ENCODE data around the gene SPTBN1. TPM values are rescaled to one million over a fixed set of nuclear protein-coding genes. Genes with fewer than 3 reads are reported as not detected.

Gene SPTBN1
- total and polyA plus RNA-seq, 4 experiments from 2014 or later: 2.9 to 121 (median 87.3) TPM

- H3K9me3 ChIP-seq (ENCODE audit: control insufficient read depth in 1 of 2, low read length in 2 of 2): no peaks in the 10 kb centered on the region
- no peaks in the 10 kb centered on the region for H3K9me3 Mint-ChIP-seq
- no peaks in the 10 kb centered on the region for H3K4me1 ChIP-seq (ENCODE audit: insufficient read depth, low read length)
- H3K27me3 Mint-ChIP-seq: no peaks in the 10 kb centered on the region
- peaks cover 73 to 94% of the 10 kb centered on the region in 2 donors for H3K36me3 Mint-ChIP-seq
- H3K27me3 ChIP-seq (ENCODE audit: insufficient read depth, low read length): no peaks in the 10 kb centered on the region
- H3K27ac ChIP-seq (ENCODE audit: low read depth, low read length): no peak overlapping the region
- peak overlapping the region in 4 of 7 donors; percentile 22 to 50 (median 30) for H3K27ac Mint-ChIP-seq
- no peak overlapping the region for H3K4me3 Mint-ChIP-seq
- H3K4me3 ChIP-seq (ENCODE audit: low read length in 2 of 2): no peak overlapping the region
- no peak for DNase-seq
- CTCF ChIA-PET (ENCODE audit: partially characterized antibody): interaction anchor here (0.8 to 4.2 kb wide), 4 partner anchors 31 to 103 kb away, joined by 3 to 18 read pairs (median 4); no protein-coding TSS in a partner anchor
- H3K36me3 ChIP-seq (ENCODE audit: insufficient read depth, low read length): peaks cover 93% of the 10 kb centered on the region
- peaks cover 0 to 4% (median 1%) of the 10 kb centered on the region in 4 donors for H3K4me1 Mint-ChIP-seq
- intact Hi-C loops (cut with micrococcal nuclease): no loop called here
- POLR2A ChIA-PET (ENCODE audit: partially characterized antibody): interaction anchor here (4.6 kb wide), 1 partner anchor 68 kb away, joined by 16 read pairs; no protein-coding TSS in a partner anchor
Measured at GRCh38 chr2:54626884-54627283, 170.8 kb downstream of the SPTBN1 start.

GRCh38 chr2:54627973-54628372, 171.8 kb downstream of the SPTBN1 start:
- no peaks in the 10 kb centered on the region for H3K27me3 ChIP-seq (ENCODE audit: insufficient read depth, low read length)
- H3K4me3 Mint-ChIP-seq: no peak overlapping the region
- H3K27ac Mint-ChIP-seq: peak overlapping the region in 2 of 7 donors; percentile 71 to 85
- no peaks in the 10 kb centered on the region for H3K9me3 ChIP-seq (ENCODE audit: control insufficient read depth in 1 of 2, low read length in 2 of 2)
- H3K27me3 Mint-ChIP-seq: no peaks in the 10 kb centered on the region
- peaks cover 92% of the 10 kb centered on the region for H3K36me3 ChIP-seq (ENCODE audit: insufficient read depth, low read length)
- peaks cover 72 to 93% of the 10 kb centered on the region in 2 donors for H3K36me3 Mint-ChIP-seq
- H3K4me1 ChIP-seq (ENCODE audit: insufficient read depth, low read length): no peaks in the 10 kb centered on the region
- no peak for DNase-seq
- H3K27ac ChIP-seq (ENCODE audit: low read depth, low read length): no peak overlapping the region
- peaks cover 4 to 8% (median 6%) of the 10 kb centered on the region in 4 donors for H3K4me1 Mint-ChIP-seq
- H3K9me3 Mint-ChIP-seq: no peaks in the 10 kb centered on the region
- intact Hi-C loops (cut with micrococcal nuclease): no loop called here
- H3K4me3 ChIP-seq (ENCODE audit: low read length in 2 of 2): no peak overlapping the region
- ChIA-PET POLR2A (ENCODE audit: partially characterized antibody) (interaction anchor here (4.6 kb wide), 1 partner anchor 69 kb away, joined by 16 read pairs; no protein-coding TSS in a partner anchor), CTCF (ENCODE audit: partially characterized antibody) (interaction anchor here (1.0 kb wide), 1 partner anchor 11 kb away, joined by 3 read pairs; no protein-coding TSS in a partner anchor)

- ChIA-PET CTCF (ENCODE audit: partially characterized antibody) (interaction anchor here (1.0 kb wide), 1 partner anchor 12 kb away, joined by 3 read pairs; no protein-coding TSS in a partner anchor), POLR2A (ENCODE audit: partially characterized antibody) (interaction anchor here (1.0 kb wide), 1 partner anchor 70 kb away, joined by 3 read pairs; no protein-coding TSS in a partner anchor)
- DNase-seq: no peak
- H3K27ac ChIP-seq (ENCODE audit: low read depth, low read length): no peak overlapping the region
- H3K9me3 Mint-ChIP-seq: no peaks in the 10 kb centered on the region
- peaks cover under 1% of the 10 kb centered on the region for H3K4me1 ChIP-seq (ENCODE audit: insufficient read depth, low read length)
- H3K36me3 Mint-ChIP-seq: peaks cover 74 to 93% of the 10 kb centered on the region in 2 donors
- peak overlapping the region in 3 of 7 donors; percentile 31 to 71 (median 50) for H3K27ac Mint-ChIP-seq
- H3K27me3 ChIP-seq (ENCODE audit: insufficient read depth, low read length): no peaks in the 10 kb centered on the region
- H3K4me3 ChIP-seq (ENCODE audit: low read length in 2 of 2): no peak overlapping the region
- H3K27me3 Mint-ChIP-seq: no peaks in the 10 kb centered on the region
- intact Hi-C loops (cut with micrococcal nuclease): no loop called here
- no peaks in the 10 kb centered on the region for H3K9me3 ChIP-seq (ENCODE audit: control insufficient read depth in 1 of 2, low read length in 2 of 2)
- no peak overlapping the region for H3K4me3 Mint-ChIP-seq
- H3K4me1 Mint-ChIP-seq: peaks cover 5 to 13% (median 7%) of the 10 kb centered on the region in 4 donors
- H3K36me3 ChIP-seq (ENCODE audit: insufficient read depth, low read length): peaks cover 92% of the 10 kb centered on the region
Measured at GRCh38 chr2:54628418-54628817, 172.3 kb downstream of the SPTBN1 start.

GRCh38 chr2:54628957-54629356, 172.8 kb downstream of the SPTBN1 start:
- H3K4me1 ChIP-seq (ENCODE audit: insufficient read depth, low read length): peaks cover 6% of the 10 kb centered on the region
- peaks cover 90% of the 10 kb centered on the region for H3K36me3 ChIP-seq (ENCODE audit: insufficient read depth, low read length)
- peak overlapping the region in 4 of 7 donors; percentile 50 to 75 (median 65) for H3K27ac Mint-ChIP-seq
- peaks cover 72 to 93% of the 10 kb centered on the region in 2 donors for H3K36me3 Mint-ChIP-seq
- DNase-seq: no peak
- CTCF ChIA-PET (ENCODE audit: partially characterized antibody): interaction anchor here (1.0 kb wide), 1 partner anchor 12 kb away, joined by 3 read pairs; no protein-coding TSS in a partner anchor
- H3K27me3 ChIP-seq (ENCODE audit: insufficient read depth, low read length): no peaks in the 10 kb centered on the region
- peaks cover 5 to 18% (median 8%) of the 10 kb centered on the region in 4 donors for H3K4me1 Mint-ChIP-seq
- H3K4me3 Mint-ChIP-seq: no peak overlapping the region
- H3K27ac ChIP-seq (ENCODE audit: low read depth, low read length): no peak overlapping the region
- POLR2A ChIA-PET (ENCODE audit: partially characterized antibody): interaction anchor here (1.0 kb wide), 1 partner anchor 70 kb away, joined by 3 read pairs; no protein-coding TSS in a partner anchor
- intact Hi-C loops (cut with micrococcal nuclease): no loop called here
- no peaks in the 10 kb centered on the region for H3K9me3 Mint-ChIP-seq
- no peak overlapping the region for H3K4me3 ChIP-seq (ENCODE audit: low read length in 2 of 2)
- no peaks in the 10 kb centered on the region for H3K9me3 ChIP-seq (ENCODE audit: control insufficient read depth in 1 of 2, low read length in 2 of 2)
- no peaks in the 10 kb centered on the region for H3K27me3 Mint-ChIP-seq

GRCh38 chr2:54629390-54629789, 173.3 kb downstream of the SPTBN1 start:
- Histone ChIP-seq H3K27me3 (ENCODE audit: insufficient read depth, low read length) (no peaks in the 10 kb centered on the region), H3K36me3 (ENCODE audit: insufficient read depth, low read length) (peaks cover 88% of the 10 kb centered on the region), H3K27ac (ENCODE audit: low read depth, low read length) (no peak overlapping the region), H3K9me3 (ENCODE audit: control insufficient read depth in 1 of 2, low read length in 2 of 2) (no peaks in the 10 kb centered on the region), H3K4me3 (ENCODE audit: low read length in 2 of 2) (no peak overlapping the region), H3K4me1 (ENCODE audit: insufficient read depth, low read length) (peaks cover 10% of the 10 kb centered on the region)
- Mint-ChIP-seq H3K9me3 (no peaks in the 10 kb centered on the region), H3K4me3 (no peak overlapping the region), H3K27me3 (no peaks in the 10 kb centered on the region), H3K4me1 (peaks cover 8 to 22% (median 12%) of the 10 kb centered on the region in 4 donors), H3K27ac (peak overlapping the region in 1 of 7 donors; percentile 73), H3K36me3 (peaks cover 71 to 94% of the 10 kb centered on the region in 2 donors)
- ChIA-PET POLR2A (ENCODE audit: partially characterized antibody) (interaction anchor here (1.0 kb wide), 1 partner anchor 71 kb away, joined by 3 read pairs; no protein-coding TSS in a partner anchor), CTCF (ENCODE audit: partially characterized antibody) (interaction anchor here (0.7 kb wide), 1 partner anchor 14 kb away, joined by 3 read pairs; no protein-coding TSS in a partner anchor)
- intact Hi-C loops (cut with micrococcal nuclease): no loop called here
- DNase-seq: no peak

GRCh38 chr2:54629914-54630857, 174.1 kb downstream of the SPTBN1 start:
- Histone ChIP-seq H3K4me1 (ENCODE audit: insufficient read depth, low read length) (peaks cover 14% of the 10 kb centered on the region), H3K4me3 (ENCODE audit: low read length in 2 of 2) (no peak overlapping the region), H3K27me3 (ENCODE audit: insufficient read depth, low read length) (no peaks in the 10 kb centered on the region), H3K36me3 (ENCODE audit: insufficient read depth, low read length) (peaks cover 83% of the 10 kb centered on the region), H3K27ac (ENCODE audit: low read depth, low read length) (no peak overlapping the region), H3K9me3 (ENCODE audit: control insufficient read depth in 1 of 2, low read length in 2 of 2) (no peaks in the 10 kb centered on the region)
- ChIA-PET CTCF (ENCODE audit: partially characterized antibody) (interaction anchor here (0.7 to 1.8 kb wide), 4 partner anchors 15 to 107 kb away, joined by 3 to 5 read pairs (median 3); no protein-coding TSS in a partner anchor), POLR2A (ENCODE audit: partially characterized antibody) (interaction anchor here (2.8 kb wide), 1 partner anchor 71 kb away, joined by 12 read pairs; no protein-coding TSS in a partner anchor)
- H3K4me3 Mint-ChIP-seq: no peak overlapping the region
- intact Hi-C loops (cut with micrococcal nuclease): loop anchor here (5.0 kb wide), 1 partner anchor 73 kb away; no protein-coding TSS in a partner anchor
- peak in 1 of 5 donors; percentile 51 for DNase-seq
- H3K4me1 Mint-ChIP-seq: peaks cover 12 to 30% (median 20%) of the 10 kb centered on the region in 4 donors
- H3K9me3 Mint-ChIP-seq: no peaks in the 10 kb centered on the region
- peak overlapping the region in 3 of 7 donors; percentile 27 to 73 (median 51) for H3K27ac Mint-ChIP-seq
- H3K36me3 Mint-ChIP-seq: peaks cover 69 to 94% of the 10 kb centered on the region in 2 donors
- no peaks in the 10 kb centered on the region for H3K27me3 Mint-ChIP-seq
